GF-D8 (cell line): ENCODE measurements around the gene TUG1.

Experiments used
- DNase-seq: peaks from one replicate; lab custom pipeline; 2025; lab: John Stamatoyannopoulos, UW

Gene TUG1

GRCh38 chr22:31001124-31001770 is 32.2 kb downstream of the TUG1 start:
- DNase-seq, result no peak

- DNase-seq, result no peak
Measured at GRCh38 chr22:31005535-31005934, 36.5 kb downstream of the TUG1 start.

GRCh38 chr22:31019191-31019930 is 50.3 kb downstream of the TUG1 start:
- DNase-seq, result no peak

- no peak for DNase-seq
Measured at GRCh38 chr22:31020334-31020733, 51.3 kb downstream of the TUG1 start.

- no peak for DNase-seq
Measured at GRCh38 chr22:31022516-31022915, 53.5 kb downstream of the TUG1 start.
